SK-N-SH (cell line): ENCODE results near the gene NWD2. TPM values are rescaled to one million over a fixed set of nuclear protein-coding genes. Genes with fewer than 3 reads are reported as not detected.

Experiments
- CTCF ChIA-PET: fragments of 300-600, 350-600 bp; formaldehyde crosslinking; extraction: SDS; loops from one replicate; lab custom pipeline; 2021; lab: Yijun Ruan, JAX
- POLR2A ChIA-PET: fragments of 350-600 bp; sonication (Branson Sonifier 250); formaldehyde crosslinking; extraction: SDS; loops from one replicate; lab custom pipeline; 2020; ENCODE audit warnings: antibody characterized with exemption, inconsistent platforms; lab: Yijun Ruan, JAX
- DNase-seq: peaks from one replicate; pipeline ENCODE4 v3.0.0; 2012
- H2AFZ ChIP-seq: fragments of 200-600 bp; sonication (generic); 2 replicates; pipeline ENCODE4 v1.8.1; 2016; ENCODE audit warnings: antibody characterized with exemption, mild to moderate bottlenecking, low read depth
- H3F3A ChIP-seq: fragments of 200-600 bp; sonication (generic); replicated peaks from 2 replicates; pipeline ENCODE3; 2016; ENCODE audit warnings: antibody characterized with exemption, mild to moderate bottlenecking; ENCODE audit not compliant: insufficient read depth
- H3K27ac ChIP-seq, 2 experiments: fragments of 200-500 bp in 1 of 2; fragments of 200-600 bp in 1 of 2; sonication (Bioruptor generic) in 1 of 2; sonication (generic), shearing (Covaris generic) in 1 of 2; 2 replicates each; pipeline versions ENCODE4 v1.5.1 to v1.6.1; 2014 to 2016; ENCODE audit warnings: low read depth in 2 of 2, inconsistent platforms in 1 of 2, low read length in 1 of 2, mild to moderate bottlenecking in 1 of 2, mixed read lengths in 1 of 2
- H3K27me3 ChIP-seq: fragments of 200-600 bp; sonication (generic), shearing (Covaris generic); 2 replicates; pipeline ENCODE4 v1.6.1; 2016; ENCODE audit warnings: mixed run types; ENCODE audit not compliant: insufficient read depth
- H3K36me3 ChIP-seq, 2 experiments: fragments of 200-500 bp in 1 of 2; fragments of 200-600 bp in 1 of 2; sonication (Bioruptor generic) in 1 of 2; sonication (generic) in 1 of 2; replicated peaks in 1 of 2; 2 replicates each; pipeline versions ENCODE3 to v1.5.1; 2014 to 2016; ENCODE audit warnings: low read length in 1 of 2, mild to moderate bottlenecking in 1 of 2; ENCODE audit not compliant: insufficient read depth in 2 of 2, control insufficient read depth in 1 of 2
- H3K4me1 ChIP-seq, 2 experiments: fragments of 200-500 bp in 1 of 2; fragments of 200-600 bp in 1 of 2; sonication (Bioruptor generic) in 1 of 2; sonication (generic), shearing (Covaris generic) in 1 of 2; 2 replicates each; pipeline versions ENCODE4 v1.5.1 to v1.6.1; 2014 to 2016; ENCODE audit warnings: low read depth in 1 of 2, low read length in 1 of 2, mixed run types in 1 of 2; ENCODE audit not compliant: insufficient read depth in 2 of 2, control insufficient read depth in 1 of 2
- H3K4me2 ChIP-seq: fragments of 200-600 bp; sonication (generic), shearing (Covaris generic); 2 replicates; pipeline ENCODE4 v1.6.1; 2017; ENCODE audit warnings: mixed run types
- H3K4me3 ChIP-seq, 2 experiments: fragments of 200-500 bp in 1 of 2; fragments of 200-600 bp in 1 of 2; sonication (Bioruptor generic) in 1 of 2; sonication (generic), shearing (Covaris generic) in 1 of 2; 2 replicates each; pipeline versions ENCODE4 v1.5.1 to v1.8.1; 2014 to 2016; ENCODE audit warnings: low read depth in 2 of 2, inconsistent platforms in 1 of 2, low read length in 1 of 2, mild to moderate bottlenecking in 1 of 2, mixed read lengths in 1 of 2, moderate library complexity in 1 of 2
- H3K79me2 ChIP-seq: fragments of 200-600 bp; sonication (generic); 2 replicates; pipeline ENCODE4 v1.8.1; 2017; ENCODE audit warnings: mild to moderate bottlenecking; ENCODE audit not compliant: insufficient read depth
- H3K9ac ChIP-seq: fragments of 200-600 bp; sonication (generic); 2 replicates; pipeline ENCODE4 v1.6.1; 2017; ENCODE audit warnings: mixed run types
- H3K9me2 ChIP-seq: fragments of 200-600 bp; sonication (generic); 2 replicates; pipeline ENCODE4 v1.6.1; 2017; ENCODE audit warnings: mixed run types
- H3K9me3 ChIP-seq: fragments of 200-600 bp; sonication (generic); 2 replicates; pipeline ENCODE4 v1.6.1; 2017; ENCODE audit warnings: mixed run types, mild to moderate bottlenecking, moderate library complexity
- H4K20me1 ChIP-seq: fragments of 200-600 bp; sonication (generic); 2 replicates; pipeline ENCODE4 v1.6.1; 2017; ENCODE audit warnings: mild to moderate bottlenecking, mixed run types; ENCODE audit not compliant: insufficient read depth
- CHD2 ChIP-seq: fragments of 150-350 bp; IDR thresholded peaks from 2 replicates; pipeline ENCODE4 v1.6.1; 2018; ENCODE audit warnings: low read length; ENCODE audit not compliant: partially characterized antibody
- CTCF ChIP-seq: fragments of 200-600 bp; sonication (generic); IDR thresholded peaks from 2 replicates; pipeline ENCODE4 v1.6.1; 2017; ENCODE audit warnings: antibody characterized with exemption, mild to moderate bottlenecking, moderate library complexity
- FOSL2 ChIP-seq: IDR thresholded peaks from 2 replicates; pipeline ENCODE4 v1.4.0; 2012; ENCODE audit warnings: low read depth, mild to moderate bottlenecking, moderate library complexity, borderline replicate concordance
- IRF3 ChIP-seq: fragments of 150-350 bp; IDR thresholded peaks from 2 replicates; pipeline ENCODE4 v1.6.1; 2016; ENCODE audit warnings: mild to moderate bottlenecking, low read depth, low read length
- MAX ChIP-seq: IDR thresholded peaks from 2 replicates; pipeline ENCODE4 v1.4.0; 2012; ENCODE audit warnings: low read depth
- NFIC ChIP-seq: IDR thresholded peaks from 2 replicates; pipeline ENCODE4 v1.4.0; 2012; ENCODE audit warnings: borderline replicate concordance
- NRF1 ChIP-seq: IDR thresholded peaks from 2 replicates; pipeline ENCODE4 v1.6.1; 2012; ENCODE audit warnings: low read depth, mild to moderate bottlenecking, low read length
- RAD21 ChIP-seq: IDR thresholded peaks from 2 replicates; pipeline ENCODE4 v1.6.1; 2012; ENCODE audit warnings: mild to moderate bottlenecking, low read length
- RXRA ChIP-seq: IDR thresholded peaks from 2 replicates; pipeline ENCODE4 v1.4.0; 2012; ENCODE audit warnings: low read depth, mild to moderate bottlenecking, borderline replicate concordance
- SIN3A ChIP-seq: IDR thresholded peaks from 2 replicates; pipeline ENCODE4 v1.6.1; 2012; ENCODE audit warnings: low read depth, mild to moderate bottlenecking, low read length, moderate library complexity, borderline replicate concordance
- SMC3 ChIP-seq: IDR thresholded peaks from 2 replicates; pipeline ENCODE4 v1.6.1; 2012; ENCODE audit warnings: low read depth, low read length, improper control_type of control experiment
- TAF1 ChIP-seq: IDR thresholded peaks from 2 replicates; pipeline ENCODE4 v1.6.1; 2012; ENCODE audit warnings: low read depth, mild to moderate bottlenecking, low read length, moderate library complexity, borderline replicate concordance
- WGBS: methylation state at CpG from one replicate; pipeline ENCODE4 v1.1.6; 2017; ENCODE audit warnings: low lambda C conversion rate; 5-methylcytosine and 5-hydroxymethylcytosine counted together
- polyA plus RNA-seq, 3 experiments: library from polyadenylated mRNA; depleted of rRNA; stranded (reverse); fragments of >200 nt; gene quantifications; 2 replicates each; pipeline ENCODE4 v1.2.3, GENCODE V29; 2012
- TF ChIP-seq, protein P1 (sequence below): IDR thresholded peaks from 2 replicates; pipeline ENCODE4 v1.6.1; 2012; ENCODE audit warnings: mild to moderate bottlenecking, low read depth, low read length, moderate library complexity

Gene NWD2
- polyA plus RNA-seq, 1 of the 3 experiments (the other 2 are of a cell fraction): not detected

GRCh38 chr4:37443137-37443536, 198.6 kb downstream of the NWD2 start:
- ChIA-PET POLR2A (no interaction called here), CTCF (interaction anchor here (0.7 to 1.4 kb wide), 2 partner anchors 10 to 123 kb away, joined by 3 to 5 read pairs; no protein-coding TSS in a partner anchor)
- Histone ChIP-seq H3K27me3 (peaks cover 47% of the 10 kb centered on the region), H3K9me2 (no peaks in the 10 kb centered on the region), H3K79me2 (no peaks in the 10 kb centered on the region), H3K9me3 (no peaks in the 10 kb centered on the region), H4K20me1 (no peaks in the 10 kb centered on the region), H3K36me3 (no peaks in the 10 kb centered on the region), H3K27ac (no peak overlapping the region), H3F3A (no peaks in the 10 kb centered on the region), H3K4me3 (no peak overlapping the region), H3K4me1 (peaks cover 0 to 3% of the 10 kb centered on the region in 2 experiments; a peak in 1 of 4 replicates), H3K4me2 (no peak overlapping the region), H3K9ac (no peak overlapping the region), H2AFZ (no peak overlapping the region)
- TF ChIP-seq TAF1 (no peak), NRF1 (no peak), MAX (no peak), RXRA (no peak), FOSL2 (no peak), IRF3 (no peak), CTCF (no peak), SMC3 (no peak), RAD21 (no peak), SIN3A (no peak), CHD2 (no peak), NFIC (no peak)
- TF ChIP-seq, protein P1, sequence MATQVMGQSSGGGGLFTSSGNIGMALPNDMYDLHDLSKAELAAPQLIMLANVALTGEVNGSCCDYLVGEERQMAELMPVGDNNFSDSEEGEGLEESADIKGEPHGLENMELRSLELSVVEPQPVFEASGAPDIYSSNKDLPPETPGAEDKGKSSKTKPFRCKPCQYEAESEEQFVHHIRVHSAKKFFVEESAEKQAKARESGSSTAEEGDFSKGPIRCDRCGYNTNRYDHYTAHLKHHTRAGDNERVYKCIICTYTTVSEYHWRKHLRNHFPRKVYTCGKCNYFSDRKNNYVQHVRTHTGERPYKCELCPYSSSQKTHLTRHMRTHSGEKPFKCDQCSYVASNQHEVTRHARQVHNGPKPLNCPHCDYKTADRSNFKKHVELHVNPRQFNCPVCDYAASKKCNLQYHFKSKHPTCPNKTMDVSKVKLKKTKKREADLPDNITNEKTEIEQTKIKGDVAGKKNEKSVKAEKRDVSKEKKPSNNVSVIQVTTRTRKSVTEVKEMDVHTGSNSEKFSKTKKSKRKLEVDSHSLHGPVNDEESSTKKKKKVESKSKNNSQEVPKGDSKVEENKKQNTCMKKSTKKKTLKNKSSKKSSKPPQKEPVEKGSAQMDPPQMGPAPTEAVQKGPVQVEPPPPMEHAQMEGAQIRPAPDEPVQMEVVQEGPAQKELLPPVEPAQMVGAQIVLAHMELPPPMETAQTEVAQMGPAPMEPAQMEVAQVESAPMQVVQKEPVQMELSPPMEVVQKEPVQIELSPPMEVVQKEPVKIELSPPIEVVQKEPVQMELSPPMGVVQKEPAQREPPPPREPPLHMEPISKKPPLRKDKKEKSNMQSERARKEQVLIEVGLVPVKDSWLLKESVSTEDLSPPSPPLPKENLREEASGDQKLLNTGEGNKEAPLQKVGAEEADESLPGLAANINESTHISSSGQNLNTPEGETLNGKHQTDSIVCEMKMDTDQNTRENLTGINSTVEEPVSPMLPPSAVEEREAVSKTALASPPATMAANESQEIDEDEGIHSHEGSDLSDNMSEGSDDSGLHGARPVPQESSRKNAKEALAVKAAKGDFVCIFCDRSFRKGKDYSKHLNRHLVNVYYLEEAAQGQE: no peak
- DNase-seq: no peak
- WGBS: 11% methylated on average over 4 of the region's 4 CpGs
